Right kidney (tissue), 9 donors: Measurements from ENCODE around the gene TMEM170A.
A peak's percentile ranks its signal among the peaks of the same experiment; 100 is the strongest.
"Not testable (repeated sequence)": the region's sequence is repeated elsewhere in the genome, so short reads cannot be mapped to it uniquely, and the experiment has no call there.

Experiments used
- DNase-seq: peaks from one replicate; pipeline ENCODE4 v3.0.0-alpha.2; 2016
- long read RNA-seq, 8 donors: transcript quantifications; one replicate each; lab custom pipeline, GENCODE V29; 2026

Gene TMEM170A
- long read RNA-seq, donor 1, full-length matches to known transcripts = 8 of 8 reads
- long read RNA-seq, donor 1, partial matches to known transcripts = 0 of 8 reads
- long read RNA-seq, donor 1, other reads (novel, unspliced or antisense) = 0 of 8 reads
- long read RNA-seq, donor 2, partial matches to known transcripts = 0 of 4 reads
- long read RNA-seq, donor 2, other reads (novel, unspliced or antisense) = 0 of 4 reads
- long read RNA-seq, donor 3, full-length matches to known transcripts = 5 of 5 reads
- long read RNA-seq, donor 3, partial matches to known transcripts = 0 of 5 reads
- long read RNA-seq, donor 3, other reads (novel, unspliced or antisense) = 0 of 5 reads
- long read RNA-seq, donor 4, full-length matches to known transcripts = 8 of 8 reads
- long read RNA-seq, donor 4, partial matches to known transcripts = 0 of 8 reads
- long read RNA-seq, donor 4, other reads (novel, unspliced or antisense) = 0 of 8 reads
- long read RNA-seq, donor 5, full-length matches to known transcripts = 10 of 10 reads
- long read RNA-seq, donor 5, partial matches to known transcripts = 0 of 10 reads
- long read RNA-seq, donor 5, other reads (novel, unspliced or antisense) = 0 of 10 reads
- long read RNA-seq, donor 6, partial matches to known transcripts = 0 of 2 reads
- long read RNA-seq, donor 6, other reads (novel, unspliced or antisense) = 0 of 2 reads
- long read RNA-seq, donor 7 = 0 reads
- long read RNA-seq, donor 8, full-length matches to known transcripts = 11 of 11 reads
- long read RNA-seq, donor 8, partial matches to known transcripts = 0 of 11 reads
- long read RNA-seq, donor 8, other reads (novel, unspliced or antisense) = 0 of 11 reads

GRCh38 chr16:75464122-75464918 lies at the start of gene TMEM170A:
TMEM170A (minus strand) TSS chr16:75464689; CDS start chr16:75464600, 89 bp downstream.
- DNase-seq = peak; percentile 100

- DNase-seq = no peak
Measured at GRCh38 chr16:75506574-75506973, 42.1 kb upstream of the TMEM170A start.

- no peak for DNase-seq
Measured at GRCh38 chr16:75506107-75506506, 41.6 kb upstream of the TMEM170A start.

GRCh38 chr16:75503801-75504200 lies 39.3 kb upstream of the TMEM170A start:
- DNase-seq = no peak

GRCh38 chr16:75502916-75503605 lies 38.6 kb upstream of the TMEM170A start:
- DNase-seq = no peak

GRCh38 chr16:75501820-75502219 lies 37.3 kb upstream of the TMEM170A start:
- DNase-seq = not testable (repeated sequence)

- no peak for DNase-seq
Measured at GRCh38 chr16:75501359-75501758, 36.9 kb upstream of the TMEM170A start.

GRCh38 chr16:75498605-75499322 lies 34.3 kb upstream of the TMEM170A start:
- not testable (repeated sequence) for DNase-seq

- no peak for DNase-seq
Measured at GRCh38 chr16:75497558-75497957, 33.1 kb upstream of the TMEM170A start.

GRCh38 chr16:75495076-75495674 lies 30.7 kb upstream of the TMEM170A start, which contains the start of gene CHST6:
CHST6 (minus strand) TSS chr16:75495441; CDS start chr16:75479828, 15,613 bp downstream.
- DNase-seq = peak; percentile 75

- no peak for DNase-seq
Measured at GRCh38 chr16:75494661-75495075, 30.2 kb upstream of the TMEM170A start.

GRCh38 chr16:75494184-75494583 lies 29.7 kb upstream of the TMEM170A start:
- DNase-seq = no peak

- no peak for DNase-seq
Measured at GRCh38 chr16:75491876-75492275, 27.4 kb upstream of the TMEM170A start.

- DNase-seq = no peak
Measured at GRCh38 chr16:75488322-75488721, 23.8 kb upstream of the TMEM170A start.

- no peak for DNase-seq
Measured at GRCh38 chr16:75486676-75487313, 22.3 kb upstream of the TMEM170A start.

GRCh38 chr16:75486014-75486675 lies 21.7 kb upstream of the TMEM170A start:
- no peak for DNase-seq

- DNase-seq = no peak
Measured at GRCh38 chr16:75485230-75486013, 20.9 kb upstream of the TMEM170A start.

GRCh38 chr16:75483222-75483621 lies 18.7 kb upstream of the TMEM170A start:
- no peak for DNase-seq
